NCI-H1417 (cell line): ENCODE measurements around the gene LAIR1.
A peak's percentile ranks its signal among the peaks of the same experiment; 100 is the strongest.
"Not testable (repeated sequence)": the region's sequence is repeated elsewhere in the genome, so short reads cannot be mapped to it uniquely, and the experiment has no call there.

Experiments
- DNase-seq, 3 experiments: peaks; one replicate each; lab custom pipeline; 2025; lab: John Stamatoyannopoulos, UW

Gene LAIR1, protein sequence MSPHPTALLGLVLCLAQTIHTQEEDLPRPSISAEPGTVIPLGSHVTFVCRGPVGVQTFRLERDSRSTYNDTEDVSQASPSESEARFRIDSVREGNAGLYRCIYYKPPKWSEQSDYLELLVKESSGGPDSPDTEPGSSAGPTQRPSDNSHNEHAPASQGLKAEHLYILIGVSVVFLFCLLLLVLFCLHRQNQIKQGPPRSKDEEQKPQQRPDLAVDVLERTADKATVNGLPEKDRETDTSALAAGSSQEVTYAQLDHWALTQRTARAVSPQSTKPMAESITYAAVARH

GRCh38 chr19:54364775-54365257 lies at the start of gene LAIR1:
Gene LAIR1, minus strand, starts transcription at chr19:54364931. Its CDS starts 127 bp downstream, at chr19:54364804.
- DNase-seq: no peak

DNA sequence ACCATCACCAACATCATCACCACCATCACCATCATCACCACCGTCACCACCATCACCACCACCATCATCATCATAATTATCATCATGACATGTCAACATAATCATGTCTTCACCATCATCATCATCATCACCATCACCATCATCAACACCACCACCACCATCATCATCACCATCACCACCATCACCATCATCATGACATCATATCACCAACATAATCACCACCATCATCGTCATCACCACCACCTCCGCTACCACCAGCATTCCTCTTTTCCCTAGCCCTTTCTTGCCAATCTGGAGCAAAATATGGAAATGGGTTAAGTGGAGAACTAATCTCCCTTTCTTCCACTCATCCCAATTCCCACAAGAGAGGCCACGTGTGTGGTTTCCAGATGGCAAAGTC lies 49.4 kb upstream of the LAIR1 start:
- DNase-seq: no peak

GRCh38 chr19:54412877-54413276 lies 48.1 kb upstream of the LAIR1 start:
- no peak for DNase-seq

GRCh38 chr19:54411033-54411432 lies 46.3 kb upstream of the LAIR1 start:
- no peak for DNase-seq

DNA sequence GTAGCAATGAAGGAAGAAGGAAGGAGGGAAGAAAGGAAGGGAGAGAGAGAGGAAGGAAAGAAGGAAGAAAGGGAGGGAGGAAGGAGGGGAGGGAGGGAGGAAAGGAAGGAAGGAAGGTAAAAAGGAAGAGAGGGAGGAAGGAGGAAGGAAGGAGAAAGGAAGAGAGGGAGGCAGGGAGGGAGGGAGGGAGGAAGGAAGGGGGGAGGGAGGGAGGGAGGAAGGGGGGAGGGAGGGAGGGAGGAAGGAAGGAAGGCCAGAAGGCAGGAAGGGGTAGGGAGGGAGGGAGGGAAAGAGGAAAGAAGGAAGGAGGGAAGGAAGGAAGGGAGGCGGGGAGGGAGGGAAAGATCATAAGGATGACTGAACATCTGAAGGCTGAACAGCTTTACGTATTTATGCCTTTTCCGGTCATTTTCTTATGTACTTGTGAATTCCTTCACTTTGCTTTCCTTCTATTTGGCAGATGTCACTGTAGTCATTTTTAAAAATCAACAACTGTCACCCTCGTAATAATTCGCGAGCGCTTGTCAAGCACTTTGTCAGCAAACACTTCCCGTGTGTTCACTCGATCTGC lies 43.8 kb upstream of the LAIR1 start:
- DNase-seq: no peak

DNA sequence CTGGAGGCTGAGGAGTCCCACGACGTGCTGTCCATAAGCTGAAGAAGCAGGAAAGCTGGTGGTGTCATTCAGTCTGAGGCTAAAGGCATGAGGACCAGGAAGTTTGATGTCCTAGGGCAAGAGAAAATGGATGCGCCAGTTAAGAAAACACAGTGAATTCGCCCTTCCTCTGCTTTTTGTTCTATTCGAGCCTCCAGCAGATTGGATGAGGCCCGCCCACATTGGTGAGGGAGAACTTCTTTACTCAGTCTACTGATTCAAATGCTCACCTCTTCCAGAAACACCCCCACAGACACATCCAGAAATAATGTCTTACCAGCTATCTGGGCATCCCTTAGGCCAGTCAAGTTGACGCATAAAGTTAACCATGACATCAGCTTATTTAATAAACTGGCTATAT lies 43.0 kb upstream of the LAIR1 start:
- no peak for DNase-seq

DNA sequence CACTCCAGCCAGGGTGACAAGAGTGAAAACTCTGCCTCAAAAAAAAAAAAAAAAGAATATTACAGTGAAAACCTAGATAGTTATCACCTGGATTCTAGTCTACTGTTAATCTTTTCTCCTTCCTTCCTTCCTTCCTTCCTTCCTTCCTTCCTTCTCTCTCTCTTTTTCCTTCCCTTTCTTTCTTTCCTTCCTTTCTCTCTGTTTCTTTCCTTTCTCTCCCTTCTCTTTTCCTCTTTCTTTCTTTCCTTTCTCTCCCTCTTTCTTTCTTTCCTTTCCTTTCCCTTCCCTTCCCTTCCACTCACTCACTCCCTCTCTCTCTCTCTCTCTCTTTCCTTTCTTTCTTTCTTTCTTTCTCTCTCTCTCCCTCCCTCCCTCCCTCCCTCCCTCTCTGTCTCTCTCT lies 40.9 kb upstream of the LAIR1 start:
- no peak for DNase-seq

GRCh38 chr19:54403054-54403453 lies 38.3 kb upstream of the LAIR1 start:
- DNase-seq: no peak

- DNase-seq: no peak
These were observed 36.2 kb upstream of the LAIR1 start for GRCh38 chr19:54400913-54401312.

GRCh38 chr19:54399189-54399588 lies 34.5 kb upstream of the LAIR1 start:
- no peak for DNase-seq

GRCh38 chr19:54395685-54396084 lies 31.0 kb upstream of the LAIR1 start:
- DNase-seq: no peak

- no peak for DNase-seq
These were observed 28.6 kb upstream of the LAIR1 start for GRCh38 chr19:54393381-54393780.

DNA sequence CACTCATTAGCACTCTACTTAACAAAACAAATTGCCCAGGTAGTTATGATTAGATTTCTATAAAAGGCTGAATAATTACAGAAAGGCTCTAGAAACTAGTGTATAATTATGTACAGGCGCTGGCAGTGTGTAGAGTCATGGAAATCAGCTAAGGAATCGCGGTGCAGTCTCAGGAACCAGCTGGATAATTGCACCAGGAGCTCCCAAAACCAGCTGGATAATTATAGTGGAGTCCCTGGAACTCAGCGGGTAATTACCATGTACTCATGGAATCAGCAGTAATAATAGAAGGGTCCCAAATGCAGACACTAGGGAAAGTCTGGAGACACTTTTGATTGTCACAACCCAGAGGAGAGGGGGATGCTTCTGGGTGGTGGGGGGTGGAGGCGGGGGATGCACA lies 27.4 kb upstream of the LAIR1 start:
- peak in 2 of 3 experiments; percentile 35 to 74 for DNase-seq

GRCh38 chr19:54391589-54392061 lies 26.9 kb upstream of the LAIR1 start:
- DNase-seq: no peak

DNA sequence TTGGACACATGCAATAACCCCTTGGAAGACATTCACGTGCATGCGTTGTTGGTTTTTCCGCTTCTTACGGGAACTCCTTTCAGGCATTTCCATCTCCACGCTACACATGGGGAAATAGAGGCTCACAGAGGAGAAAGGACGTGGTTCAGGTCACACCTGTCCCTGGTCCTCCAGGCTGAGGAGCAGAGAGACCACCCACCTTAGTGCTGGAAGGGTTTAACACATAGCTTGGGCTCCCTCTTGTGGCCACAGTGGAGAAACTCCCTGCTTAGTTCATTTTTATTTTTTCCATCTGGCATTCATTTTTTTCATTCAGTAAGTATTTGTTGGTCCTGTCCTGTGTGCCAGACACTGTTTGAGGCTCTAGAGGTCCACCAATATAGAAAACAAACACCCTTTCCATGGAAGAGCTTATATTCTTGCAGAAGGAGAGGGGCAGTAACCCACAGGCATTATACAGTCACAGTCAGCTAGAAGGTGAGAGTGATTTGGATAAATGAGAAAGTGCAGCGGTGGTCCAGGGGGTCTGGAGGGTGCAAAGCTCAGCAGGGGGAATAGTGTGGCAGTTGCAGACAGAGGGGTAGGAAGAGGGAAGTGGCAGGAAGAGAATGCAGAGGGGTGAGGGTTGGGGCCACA lies 26.3 kb upstream of the LAIR1 start:
- peak; percentile 23 to 75 (median 30) for DNase-seq

DNA sequence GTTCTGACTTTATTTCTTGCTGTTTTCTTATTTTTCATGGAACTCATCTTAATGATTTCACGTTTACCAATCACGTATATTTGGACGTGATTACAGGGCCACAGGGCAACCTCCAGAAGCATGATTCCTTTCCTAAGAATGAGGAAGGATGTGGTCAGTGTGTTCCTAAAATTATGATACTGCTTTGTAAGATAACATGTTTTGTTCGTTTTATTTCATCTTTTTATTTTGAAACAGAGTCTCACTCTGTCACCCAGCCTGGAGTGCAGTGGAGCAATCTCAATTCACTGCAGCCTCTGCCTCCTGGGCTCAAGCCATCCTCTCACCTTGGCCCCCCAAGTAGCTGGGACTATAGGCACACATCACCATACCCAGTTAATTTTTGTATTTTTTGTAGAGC lies 24.8 kb upstream of the LAIR1 start:
- DNase-seq: no peak

DNA sequence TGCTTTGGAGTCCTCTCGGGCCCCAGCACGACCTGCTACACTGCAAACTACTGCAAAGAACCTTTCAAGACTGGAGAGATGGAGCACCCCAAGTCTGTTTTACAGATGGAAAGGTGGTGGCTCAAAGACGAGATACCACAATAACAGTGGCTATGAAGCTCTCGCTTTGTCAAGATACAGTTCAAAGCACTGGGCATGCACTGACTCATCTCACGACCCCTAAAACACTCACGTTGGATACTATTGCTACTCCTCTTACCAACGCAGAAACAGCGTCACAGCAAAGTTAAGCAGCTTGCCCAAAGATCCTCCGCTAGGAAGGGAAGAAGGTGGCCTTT lies 24.0 kb upstream of the LAIR1 start:
- no peak for DNase-seq

DNA sequence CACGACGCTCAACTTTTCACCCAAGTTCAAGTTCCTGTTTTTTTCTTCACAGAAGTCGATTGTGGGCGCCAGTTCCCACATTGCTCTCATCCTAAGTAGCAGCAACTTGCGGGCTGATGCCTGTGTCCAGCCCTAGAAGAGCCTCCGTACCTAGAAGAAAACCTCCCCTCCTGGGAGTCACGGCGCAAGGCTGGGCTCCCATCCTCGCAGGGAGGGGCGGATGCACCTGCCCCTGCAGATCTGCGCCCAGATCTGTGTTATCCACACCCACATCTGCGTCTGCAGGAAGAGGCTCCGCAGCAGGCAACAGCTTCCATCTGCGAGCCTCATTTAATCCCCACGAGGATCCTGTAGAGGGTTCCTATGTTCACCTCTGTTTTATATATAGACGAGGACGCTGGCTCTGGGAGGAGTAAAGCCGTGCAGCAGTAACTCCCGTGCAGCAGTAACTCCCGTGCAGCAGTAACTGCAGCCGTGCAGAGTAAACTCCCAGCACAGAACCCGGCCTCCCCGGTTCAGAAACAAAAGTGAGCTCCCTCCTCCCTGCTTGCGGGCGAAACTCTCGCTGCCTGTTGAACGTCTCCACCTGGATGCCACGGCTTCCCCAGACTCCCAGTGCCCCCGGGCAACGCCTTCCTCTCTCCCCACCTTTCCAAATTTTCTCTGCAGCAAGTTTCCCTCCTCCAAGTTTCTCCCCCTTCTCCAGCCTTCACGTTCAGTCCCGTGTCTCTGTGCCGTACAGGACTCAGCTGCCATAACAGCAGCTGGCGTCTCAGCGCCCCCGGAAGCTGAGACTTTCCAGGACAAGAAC lies 23.5 kb upstream of the LAIR1 start:
- DNase-seq: peak in 1 of 3 experiments; percentile 25

GRCh38 chr19:54383330-54383729 lies 18.6 kb upstream of the LAIR1 start:
- DNase-seq: no peak

GRCh38 chr19:54382041-54382440 lies 17.3 kb upstream of the LAIR1 start:
- not testable (repeated sequence) for DNase-seq

- DNase-seq: no peak
These were observed 16.2 kb upstream of the LAIR1 start for GRCh38 chr19:54380897-54381296.

DNA sequence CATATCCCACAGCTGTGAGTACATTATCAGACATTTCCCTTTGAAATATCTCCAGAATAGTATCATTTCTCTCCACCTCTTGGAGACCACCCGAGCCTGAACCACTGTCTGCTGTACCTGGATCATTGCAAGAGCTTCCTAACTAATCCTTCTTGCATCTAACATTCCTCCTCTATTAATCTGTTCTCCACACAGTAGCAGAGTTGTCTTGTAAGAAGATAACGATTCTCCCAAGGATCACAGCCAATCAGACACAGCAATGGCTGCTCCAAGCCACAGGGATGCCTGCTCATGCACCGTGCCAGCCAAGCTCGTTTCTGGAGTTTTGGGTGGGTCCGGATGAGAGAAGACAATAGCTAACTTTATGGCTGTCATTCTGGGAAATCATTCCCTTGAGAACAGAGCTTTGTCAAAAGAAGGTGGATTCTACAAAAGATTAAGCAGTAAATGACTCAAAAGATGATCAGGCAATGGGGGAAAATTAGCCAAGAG lies 14.5 kb upstream of the LAIR1 start:
- DNase-seq: no peak
